GM18502 (cell line): ENCODE data around the gene DCXR.
A peak's percentile ranks its signal among the peaks of the same experiment; 100 is the strongest.

ENCODE experiments used
- ATAC-seq: cut with Tn5 transposase; IDR thresholded peaks from one replicate; pipeline ENCODE4 v1.9.1; 2021; ENCODE audit warnings: mild to moderate bottlenecking; ENCODE audit not compliant: unreplicated experiment, poor library complexity

The DCXR gene

GRCh38 chr17:82028246-82028645 lies 9.3 kb downstream of the DCXR start:
- no peak for ATAC-seq

- no peak for ATAC-seq
Observed at GRCh38 chr17:82025401-82026107, 11.9 kb downstream of the DCXR start.

- no peak for ATAC-seq
Observed at GRCh38 chr17:82024859-82025258, 12.6 kb downstream of the DCXR start.

DNA sequence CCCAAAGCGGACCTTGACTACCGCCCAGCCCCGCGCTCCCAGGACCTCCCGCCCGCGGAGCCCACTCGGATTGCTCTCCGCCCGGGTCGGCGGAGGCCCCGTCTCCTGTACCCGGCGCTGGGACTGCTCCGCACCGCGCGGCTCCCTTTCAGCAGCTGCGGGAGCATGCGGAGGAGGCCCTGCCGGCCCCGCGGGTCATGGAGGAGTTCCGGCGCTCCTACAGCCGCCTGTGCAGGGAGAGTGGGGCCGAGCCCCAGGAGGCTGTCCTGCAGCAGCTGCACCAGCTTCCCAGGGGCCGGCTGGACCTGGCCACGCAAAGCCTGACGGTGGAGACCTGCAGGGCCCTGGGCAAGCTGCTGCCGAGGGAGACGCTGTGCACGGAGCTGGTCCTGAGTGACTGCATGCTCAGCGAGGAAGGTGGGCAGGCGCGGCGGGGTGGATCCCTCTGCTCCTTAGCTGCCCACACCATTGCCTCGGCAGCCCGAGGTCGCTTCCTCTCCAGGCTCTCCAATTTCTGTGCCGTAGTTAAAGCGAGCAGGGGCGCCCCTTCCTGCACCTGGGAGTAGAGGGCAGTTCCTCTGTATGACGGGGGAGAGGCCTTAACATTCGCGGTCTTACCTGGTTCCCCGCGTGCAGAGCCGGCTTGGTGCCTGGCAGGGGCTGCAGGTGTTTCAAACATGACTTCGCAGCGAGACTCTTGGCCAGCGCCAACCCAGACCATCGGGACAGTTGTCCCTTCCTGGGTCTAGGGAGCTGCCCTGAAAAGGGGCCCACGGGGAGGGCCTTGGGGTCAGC lies 13.9 kb downstream of the DCXR start:
- peak; percentile 3 for ATAC-seq

GRCh38 chr17:82022981-82023446 lies 14.5 kb downstream of the DCXR start, which contains the start of gene LRRC45:
TSS of gene LRRC45 (plus strand) at chr17:82023305. CDS start at chr17:82023644, 339 bp downstream.
- ATAC-seq: peak; percentile 82

GRCh38 chr17:82022310-82022980 lies 15.1 kb downstream of the DCXR start, which contains the start of gene CENPX:
TSS of gene CENPX (minus strand) at chr17:82022878. CDS start at chr17:82022861, 17 bp downstream.
- ATAC-seq: peak; percentile 17

DNA sequence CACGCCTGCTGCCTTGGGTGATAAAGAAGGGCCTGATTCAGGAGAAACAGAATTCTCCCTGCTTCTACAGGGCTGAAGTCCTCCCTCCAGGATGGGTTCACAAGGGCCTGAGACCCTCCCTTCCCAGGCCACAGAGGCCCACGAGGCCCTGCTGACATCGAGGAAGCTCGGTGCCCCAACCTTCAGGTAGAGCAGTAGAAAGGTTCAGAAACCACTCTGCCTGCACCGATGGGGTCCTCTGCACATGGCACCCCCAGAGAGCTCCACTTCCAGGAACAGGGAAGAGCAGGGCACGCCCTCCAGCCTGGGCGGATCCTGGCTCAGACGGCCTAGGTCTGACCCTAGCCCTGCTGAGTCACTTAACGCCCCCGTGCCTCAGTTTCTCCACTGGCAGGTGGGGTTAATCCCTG lies 15.6 kb downstream of the DCXR start:
- no peak for ATAC-seq

- ATAC-seq: no peak
Observed at GRCh38 chr17:82021107-82021899, 16.2 kb downstream of the DCXR start.

- no peak for ATAC-seq
Observed at GRCh38 chr17:82020572-82021106, 16.9 kb downstream of the DCXR start.

GRCh38 chr17:82019690-82020571 lies 17.6 kb downstream of the DCXR start:
- ATAC-seq: no peak

GRCh38 chr17:82018989-82019689 lies 18.4 kb downstream of the DCXR start:
- ATAC-seq: no peak

DNA sequence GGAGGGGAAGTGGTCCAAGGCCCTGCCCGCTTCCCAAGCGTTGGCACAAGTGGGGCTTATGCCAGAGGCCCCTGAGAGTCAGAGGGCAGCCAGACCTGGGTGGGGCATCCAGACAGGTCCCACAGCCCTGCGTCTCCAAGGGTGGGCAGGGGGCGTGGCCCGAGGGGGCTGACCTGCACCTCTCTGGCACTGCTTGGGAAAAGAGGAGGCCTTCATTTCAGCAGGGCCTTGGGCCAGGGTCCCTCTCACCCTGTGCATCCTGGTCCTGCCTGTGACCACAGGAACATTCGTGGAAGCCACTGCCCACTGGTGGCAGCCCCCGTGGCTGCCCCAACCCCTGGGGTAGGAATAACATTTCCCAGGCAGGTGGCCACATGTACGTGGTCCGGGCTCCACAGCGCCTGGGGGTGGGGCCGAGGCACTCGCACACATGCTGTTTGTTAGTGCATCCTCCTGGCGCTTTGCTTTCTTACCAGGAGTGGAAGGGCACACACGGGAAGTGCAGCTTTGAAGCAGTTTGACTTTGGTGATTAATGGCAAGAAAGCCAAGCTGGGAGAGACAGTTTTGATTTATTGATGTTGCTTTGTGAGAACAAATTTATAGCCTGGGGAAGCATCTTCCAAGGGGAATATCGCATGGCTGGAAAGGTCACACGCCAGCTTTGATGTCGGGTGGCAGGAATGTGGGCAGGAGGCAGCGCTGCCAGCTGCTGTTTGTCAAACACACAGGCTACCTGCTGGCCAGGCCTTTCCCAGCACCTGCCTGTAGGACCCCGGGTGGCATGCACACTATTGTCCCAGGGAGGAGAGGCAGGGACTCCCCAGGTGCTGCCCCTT lies 19.1 kb downstream of the DCXR start:
- no peak for ATAC-seq

DNA sequence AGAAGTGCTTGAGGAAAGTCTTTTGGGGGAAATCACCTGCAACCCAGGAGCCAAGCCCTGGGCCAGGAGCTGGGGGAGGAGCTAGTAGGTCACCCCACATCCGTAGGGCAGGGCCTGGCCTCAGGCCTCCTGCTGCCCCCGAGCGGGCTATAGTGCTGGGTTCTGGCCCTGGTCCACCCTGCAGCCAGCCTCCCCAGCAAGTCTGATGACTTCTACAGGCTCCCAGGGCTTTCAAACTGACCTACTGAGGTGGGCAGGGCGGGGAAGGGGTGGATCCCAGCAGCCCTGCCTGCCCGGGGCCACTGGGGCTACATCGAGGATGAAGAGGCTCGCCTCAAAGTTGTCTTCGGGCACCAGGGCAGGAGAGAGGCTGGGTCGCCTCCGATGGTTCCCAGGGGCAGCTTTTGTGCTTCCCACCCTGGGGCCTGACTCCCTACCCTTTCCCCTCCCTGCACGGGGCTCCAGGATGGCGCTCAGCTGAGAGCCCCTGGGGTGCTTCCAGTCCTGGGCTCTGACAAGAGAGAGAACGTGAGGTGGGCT lies 19.8 kb downstream of the DCXR start:
- no peak for ATAC-seq

- no peak for ATAC-seq
Observed at GRCh38 chr17:82016875-82017459, 20.5 kb downstream of the DCXR start.

DNA sequence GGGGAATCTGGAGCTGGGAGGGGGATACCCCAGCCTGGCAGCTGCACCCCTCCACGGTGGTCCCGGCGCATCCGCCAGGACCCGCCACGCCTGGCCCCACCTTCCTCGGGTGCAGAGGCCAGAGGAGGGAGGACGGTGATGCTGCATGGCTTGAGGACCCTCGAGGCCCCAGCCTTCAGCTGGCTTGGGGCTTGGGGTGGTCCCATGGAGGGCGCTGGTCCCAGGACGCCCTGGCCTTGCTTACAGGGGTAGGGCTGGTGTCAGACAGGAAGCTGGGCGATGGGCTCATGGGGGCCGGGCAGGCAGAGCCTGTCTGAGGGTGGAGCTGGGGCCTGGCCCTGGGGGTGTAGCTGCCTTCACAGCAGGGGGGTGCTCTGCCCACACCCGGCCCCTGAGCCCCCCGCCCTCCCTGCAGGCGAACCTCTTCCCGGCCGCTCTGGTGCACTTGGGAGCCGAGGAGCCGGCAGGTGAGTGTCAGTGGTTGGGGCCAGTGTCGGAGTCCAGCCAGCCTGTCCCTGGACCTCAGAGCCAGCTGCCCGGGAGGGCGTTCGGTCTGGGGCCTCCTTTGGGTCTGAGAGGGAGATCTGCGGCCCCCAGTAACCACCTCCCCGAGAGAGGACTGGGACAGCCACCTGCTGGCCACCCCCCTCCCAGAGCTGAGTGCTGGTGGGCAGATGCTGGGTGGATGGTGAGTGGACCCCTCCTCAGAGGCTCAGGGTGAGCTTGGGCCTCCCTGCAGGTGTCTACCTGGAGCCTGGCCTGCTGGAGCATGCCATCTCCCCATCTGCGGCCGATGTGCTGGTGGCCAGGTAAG lies 21.2 kb downstream of the DCXR start:
- no peak for ATAC-seq
